HUES48 (cell line): Measurements from ENCODE around the gene CDC42BPB.

Experiments used
- H3K27ac ChIP-seq: one replicate; pipeline ENCODE4 v1.7.0; 2013; ENCODE audit warnings: low read depth, low read length, inconsistent platforms
- H3K27me3 ChIP-seq: 2 replicates; pipeline ENCODE4 v1.6.1; 2013; ENCODE audit warnings: mild to moderate bottlenecking, low read length; ENCODE audit not compliant: control insufficient read depth, insufficient read depth
- H3K36me3 ChIP-seq: 2 replicates; pipeline ENCODE4 v1.6.1; 2013; ENCODE audit warnings: low read length; ENCODE audit not compliant: control insufficient read depth, insufficient read depth
- H3K4me1 ChIP-seq: 2 replicates; pipeline ENCODE4 v1.6.1; 2013; ENCODE audit warnings: mild to moderate bottlenecking, low read length; ENCODE audit not compliant: control insufficient read depth, insufficient read depth
- H3K4me3 ChIP-seq: 2 replicates; pipeline ENCODE4 v1.5.1; 2013; ENCODE audit warnings: mild to moderate bottlenecking, low read depth, low read length
- H3K9ac ChIP-seq: 2 replicates; pipeline ENCODE4 v1.6.1; 2013; ENCODE audit warnings: mild to moderate bottlenecking, low read depth, low read length, moderate library complexity
- H3K9me3 ChIP-seq: 2 replicates; pipeline ENCODE4 v1.6.1; 2013; ENCODE audit warnings: low read length; ENCODE audit not compliant: control insufficient read depth, insufficient read depth

The CDC42BPB gene

GRCh38 chr14:102885737-102886447, 171.5 kb downstream of the CDC42BPB start:
- H3K4me3 ChIP-seq = no peak overlapping the region
- H3K4me1 ChIP-seq = no peaks in the 10 kb centered on the region
- H3K27ac ChIP-seq = no peak overlapping the region
- H3K9me3 ChIP-seq = no peaks in the 10 kb centered on the region
- no peaks in the 10 kb centered on the region for H3K27me3 ChIP-seq
- 0 out of 2 replicates have a peak, but pooled peaks cover 4% of the 10 kb centered on the region for H3K36me3 ChIP-seq
- no peak overlapping the region for H3K9ac ChIP-seq

- H3K9me3 ChIP-seq = no peaks in the 10 kb centered on the region
- no peak overlapping the region for H3K9ac ChIP-seq
- H3K4me3 ChIP-seq = no peak overlapping the region
- peaks cover under 1% of the 10 kb centered on the region; the same call in 1 of the 2 replicates for H3K4me1 ChIP-seq
- no peak overlapping the region for H3K27ac ChIP-seq
- H3K36me3 ChIP-seq = 0 out of 2 replicates have a peak, but pooled peaks cover 4% of the 10 kb centered on the region
- H3K27me3 ChIP-seq = no peaks in the 10 kb centered on the region
These were observed 173.8 kb downstream of the CDC42BPB start for GRCh38 chr14:102883554-102883953.

- Histone ChIP-seq H3K4me1 (peaks cover 2% of the 10 kb centered on the region; the same call in 1 of the 2 replicates), H3K36me3 (0 out of 2 replicates have a peak, but pooled peaks cover 4% of the 10 kb centered on the region), H3K4me3 (no peak overlapping the region), H3K9ac (no peak overlapping the region; the same call in 1 of the 2 replicates), H3K9me3 (no peaks in the 10 kb centered on the region), H3K27me3 (no peaks in the 10 kb centered on the region), H3K27ac (no peak overlapping the region)
These were observed 174.2 kb downstream of the CDC42BPB start for GRCh38 chr14:102883089-102883541.
